Neural progenitor cell (in vitro differentiated cells): ENCODE data around the gene FAM234A. TPM values are rescaled to one million over a fixed set of nuclear protein-coding genes. Genes with fewer than 3 reads are reported as not detected.

Experiments
- DNase-seq: peaks from one replicate; pipeline ENCODE4 v3.0.0-alpha.2; 2016; ENCODE audit warnings: low spot score
- H2AFZ ChIP-seq: fragments of 200-600 bp; sonication (generic); replicated peaks from 2 replicates; pipeline ENCODE4 v1.6.1; 2016; ENCODE audit warnings: antibody characterized with exemption
- H3F3A ChIP-seq: fragments of 200-600 bp; sonication (generic); 2 replicates; pipeline ENCODE4 v1.6.1; 2016; ENCODE audit warnings: antibody characterized with exemption, low read depth
- H3K27ac ChIP-seq: fragments of 200-600 bp; sonication (generic); 2 replicates; pipeline ENCODE4 v1.5.1; 2016; ENCODE audit warnings: mild to moderate bottlenecking
- H3K27me3 ChIP-seq: fragments of 200-600 bp; sonication (generic); 2 replicates; pipeline ENCODE4 v1.6.1; 2016; ENCODE audit warnings: mild to moderate bottlenecking, moderate library complexity
- H3K36me3 ChIP-seq: fragments of 200-600 bp; sonication (generic); 2 replicates; pipeline ENCODE4 v1.5.1; 2016
- H3K4me1 ChIP-seq: fragments of 200-600 bp; sonication (generic); 2 replicates; pipeline ENCODE4 v1.6.1; 2016; ENCODE audit warnings: mixed run types
- H3K4me2 ChIP-seq: fragments of 200-600 bp; sonication (generic); 2 replicates; pipeline ENCODE4 v1.6.1; 2016
- H3K4me3 ChIP-seq: fragments of 200-600 bp; sonication (generic); 2 replicates; pipeline ENCODE4 v1.5.1; 2016
- H3K79me2 ChIP-seq: fragments of 200-600 bp; sonication (generic); 2 replicates; pipeline ENCODE4 v1.6.1; 2016; ENCODE audit warnings: low read depth
- H3K9ac ChIP-seq: fragments of 200-600 bp; sonication (generic); 2 replicates; pipeline ENCODE4 v1.6.1; 2016
- H3K9me3 ChIP-seq: fragments of 200-600 bp; sonication (generic); 2 replicates; pipeline ENCODE4 v1.5.1; 2016; ENCODE audit warnings: low read depth
- H4K20me1 ChIP-seq: fragments of 200-600 bp; sonication (generic); 2 replicates; pipeline ENCODE4 v1.6.1; 2016; ENCODE audit warnings: low read depth
- H3K27ac Mint-ChIP-seq: 3 replicates; pipeline ENCODE4 v1.8.0; 2021; ENCODE audit warnings: mixed read lengths
- H3K27me3 Mint-ChIP-seq: 2 replicates; pipeline ENCODE4 v1.8.0; 2022; ENCODE audit warnings: low read depth, mild to moderate bottlenecking, inconsistent platforms, moderate library complexity, mixed read lengths; ENCODE audit not compliant: insufficient read depth
- H3K36me3 Mint-ChIP-seq: 3 replicates; pipeline ENCODE4 v1.8.0; 2021; ENCODE audit warnings: mixed read lengths
- H3K4me1 Mint-ChIP-seq: 3 replicates; pipeline ENCODE4 v1.8.0; 2021; ENCODE audit warnings: mixed read lengths
- H3K4me3 Mint-ChIP-seq: 3 replicates; pipeline ENCODE4 v1.8.0; 2021; ENCODE audit warnings: mild to moderate bottlenecking, moderate library complexity, mixed read lengths
- H3K9me3 Mint-ChIP-seq: 3 replicates; pipeline ENCODE4 v1.8.0; 2020; ENCODE audit warnings: mixed read lengths
- EZH2 ChIP-seq: fragments of 200-600 bp; sonication (generic); IDR thresholded peaks from 2 replicates; pipeline ENCODE4 v1.6.1; 2017; ENCODE audit warnings: antibody characterized with exemption, mild to moderate bottlenecking, moderate library complexity
- EZH2phosphoT487 ChIP-seq: fragments of 200-600 bp; sonication (generic); IDR thresholded peaks from 2 replicates; pipeline ENCODE4 v1.6.1; 2017; ENCODE audit warnings: antibody characterized with exemption
- total RNA-seq: library from RNA; depleted of rRNA; stranded (reverse); fragments of >200 nt; gene quantifications from 2 replicates; pipeline ENCODE4 v1.2.3, GENCODE V29; 2015; ENCODE audit warnings: low replicate concordance
- TF ChIP-seq, protein P1 (sequence below): fragments of 200-600 bp; sonication (generic); IDR thresholded peaks from 2 replicates; pipeline ENCODE4 v1.5.1; 2017; ENCODE audit warnings: antibody characterized with exemption, mild to moderate bottlenecking

The FAM234A gene
- total RNA-seq, 1 donor from 2014 or later, result 115 TPM

DNA sequence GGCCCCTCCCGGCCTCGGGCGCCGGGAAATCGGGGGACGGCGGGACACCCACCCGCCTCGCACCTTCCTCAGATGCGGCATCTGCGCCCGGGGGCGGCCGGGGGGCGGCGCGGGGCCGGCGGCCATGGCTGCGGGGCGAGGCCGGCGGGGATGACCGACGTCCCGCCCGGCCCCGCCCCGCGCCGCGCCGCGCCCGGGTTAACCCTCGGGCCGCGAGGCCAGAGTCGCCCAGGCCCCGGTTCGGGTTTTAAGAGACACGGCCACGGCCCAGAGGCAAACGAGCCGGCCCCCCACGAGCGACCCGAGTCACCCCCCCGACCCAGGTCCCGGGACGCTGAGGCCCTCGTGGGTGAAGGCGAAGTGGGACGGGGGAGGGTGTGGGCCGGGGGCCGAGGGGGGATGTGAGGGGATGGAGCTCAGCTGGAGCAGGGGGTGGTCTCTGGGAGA lies 41.2 kb downstream of the FAM234A start, which contains the start of gene RGS11:
RGS11 (minus strand) TSS at position 159 of the 447 bp plus-strand sequence; CDS start at position 126, 33 bp downstream.
- Histone ChIP-seq H3K27ac (no peak within 1 kb of the TSS), H3K27me3 (peaks cover 76% of the 10 kb centered on the region), H3K36me3 (no peaks in the 10 kb centered on the region), H3K4me1 (peaks cover 12% of the 10 kb centered on the region), H2AFZ (peak within 1 kb of the TSS; percentile 76), H3F3A (peaks cover 18% of the 10 kb centered on the region), H3K9ac (no peak within 1 kb of the TSS), H3K79me2 (no peaks in the 10 kb centered on the region), H4K20me1 (peaks cover 5% of the 10 kb centered on the region), H3K9me3 (no peaks in the 10 kb centered on the region), H3K4me3 (peak within 1 kb of the TSS; percentile 53), H3K4me2 (peak within 1 kb of the TSS; percentile 92)
- DNase-seq, result no peak
- Mint-ChIP-seq H3K9me3 (no peaks in the 10 kb centered on the region), H3K4me1 (peaks cover 3% of the 10 kb centered on the region), H3K27ac (no peak within 1 kb of the TSS), H3K27me3 (peaks cover 26% of the 10 kb centered on the region), H3K36me3 (no peaks in the 10 kb centered on the region), H3K4me3 (peak within 1 kb of the TSS; percentile 80)
- TF ChIP-seq EZH2phosphoT487 (no peak), EZH2 (peak; percentile 46)
- TF ChIP-seq, protein P1, sequence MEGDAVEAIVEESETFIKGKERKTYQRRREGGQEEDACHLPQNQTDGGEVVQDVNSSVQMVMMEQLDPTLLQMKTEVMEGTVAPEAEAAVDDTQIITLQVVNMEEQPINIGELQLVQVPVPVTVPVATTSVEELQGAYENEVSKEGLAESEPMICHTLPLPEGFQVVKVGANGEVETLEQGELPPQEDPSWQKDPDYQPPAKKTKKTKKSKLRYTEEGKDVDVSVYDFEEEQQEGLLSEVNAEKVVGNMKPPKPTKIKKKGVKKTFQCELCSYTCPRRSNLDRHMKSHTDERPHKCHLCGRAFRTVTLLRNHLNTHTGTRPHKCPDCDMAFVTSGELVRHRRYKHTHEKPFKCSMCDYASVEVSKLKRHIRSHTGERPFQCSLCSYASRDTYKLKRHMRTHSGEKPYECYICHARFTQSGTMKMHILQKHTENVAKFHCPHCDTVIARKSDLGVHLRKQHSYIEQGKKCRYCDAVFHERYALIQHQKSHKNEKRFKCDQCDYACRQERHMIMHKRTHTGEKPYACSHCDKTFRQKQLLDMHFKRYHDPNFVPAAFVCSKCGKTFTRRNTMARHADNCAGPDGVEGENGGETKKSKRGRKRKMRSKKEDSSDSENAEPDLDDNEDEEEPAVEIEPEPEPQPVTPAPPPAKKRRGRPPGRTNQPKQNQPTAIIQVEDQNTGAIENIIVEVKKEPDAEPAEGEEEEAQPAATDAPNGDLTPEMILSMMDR, result no peak

DNA sequence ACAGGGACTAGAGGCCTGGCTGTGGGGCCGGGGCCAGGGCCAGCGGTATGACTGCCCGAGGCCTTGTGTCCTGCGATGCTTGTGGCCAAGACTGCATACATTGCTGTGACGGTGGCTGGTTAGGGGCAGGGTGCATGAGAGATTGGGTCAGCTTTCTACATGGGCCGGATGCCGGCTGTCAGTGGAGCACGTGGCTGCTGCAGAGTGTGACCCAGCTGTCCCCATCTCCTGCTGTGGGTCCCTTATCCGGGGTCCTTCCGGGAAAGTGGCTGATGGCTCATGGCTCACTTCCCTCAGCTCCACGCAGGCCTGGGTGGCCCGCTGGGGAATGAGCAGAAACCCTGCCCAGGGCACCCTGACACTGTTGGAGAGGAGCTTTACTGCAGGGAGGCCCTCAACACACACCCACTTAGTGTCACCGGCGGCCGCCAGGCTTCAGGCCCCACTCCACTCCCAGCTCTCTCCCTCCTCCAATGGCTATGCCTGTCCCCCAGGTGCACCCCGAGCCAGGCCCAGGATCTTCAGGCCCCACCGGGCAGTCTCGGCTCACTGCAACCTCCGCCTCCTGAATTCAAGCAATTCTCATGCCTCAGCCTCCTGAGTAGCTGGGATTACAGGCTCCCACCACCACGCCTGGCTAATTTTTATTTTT lies 41.9 kb downstream of the FAM234A start:
- no peaks in the 10 kb centered on the region for H3K36me3 ChIP-seq
- no peak overlapping the region for H3K4me3 ChIP-seq
- H3K4me2 ChIP-seq, result no peak overlapping the region
- no peak overlapping the region for H3K27ac ChIP-seq
- TF ChIP-seq EZH2, result no peak
- TF ChIP-seq EZH2phosphoT487, result no peak
- TF ChIP-seq, protein P1, result no peak
- peaks cover 18% of the 10 kb centered on the region for H3K4me1 ChIP-seq
- peaks cover 3% of the 10 kb centered on the region for H3K4me1 Mint-ChIP-seq
- H3K9me3 ChIP-seq, result no peaks in the 10 kb centered on the region
- peak overlapping the region; percentile 80 for H3K4me3 Mint-ChIP-seq
- H3K36me3 Mint-ChIP-seq, result no peaks in the 10 kb centered on the region
- no peak overlapping the region for H3K27ac Mint-ChIP-seq
- H3K27me3 ChIP-seq, result peaks cover 83% of the 10 kb centered on the region
- H3K79me2 ChIP-seq, result no peaks in the 10 kb centered on the region
- no peak for DNase-seq
- H2AFZ ChIP-seq, result no peak overlapping the region
- no peaks in the 10 kb centered on the region for H3K9me3 Mint-ChIP-seq
- H3K9ac ChIP-seq, result no peak overlapping the region
- H3K27me3 Mint-ChIP-seq, result peaks cover 28% of the 10 kb centered on the region
- H4K20me1 ChIP-seq, result peaks cover 5% of the 10 kb centered on the region
- peaks cover 18% of the 10 kb centered on the region for H3F3A ChIP-seq

DNA sequence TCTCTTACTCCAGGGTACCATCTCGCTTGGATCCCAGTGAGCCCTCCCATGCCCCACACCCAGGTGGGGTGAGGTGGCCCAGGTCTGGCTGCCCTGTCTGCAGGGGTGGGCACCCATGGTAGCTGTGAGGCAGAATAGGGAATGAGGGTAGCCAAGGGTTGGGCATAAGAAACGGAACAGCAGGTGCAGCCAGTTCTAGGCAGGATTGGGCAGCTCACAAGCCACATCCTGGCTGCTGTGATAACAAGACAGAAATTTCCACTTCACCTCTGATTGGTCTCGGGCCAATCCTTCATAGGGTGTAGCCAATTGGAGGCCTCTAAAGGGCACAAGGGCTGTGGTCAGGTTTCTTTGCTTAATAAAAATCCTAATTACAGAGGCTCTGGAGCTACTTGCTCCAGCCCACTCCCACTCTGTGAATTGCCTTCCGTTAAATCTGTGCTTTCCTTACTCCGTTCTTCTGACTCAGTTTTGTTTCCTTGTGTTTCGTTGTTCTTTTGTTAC lies 44.3 kb downstream of the FAM234A start:
- H3K9me3 ChIP-seq, result no peaks in the 10 kb centered on the region
- H3K4me1 ChIP-seq, result peaks cover 18% of the 10 kb centered on the region
- peak; percentile 49 for DNase-seq
- peaks cover 84% of the 10 kb centered on the region for H3K27me3 ChIP-seq
- no peaks in the 10 kb centered on the region for H3K79me2 ChIP-seq
- H3K4me1 Mint-ChIP-seq, result peaks cover 3% of the 10 kb centered on the region
- H4K20me1 ChIP-seq, result peaks cover 11% of the 10 kb centered on the region
- H3K27ac Mint-ChIP-seq, result no peak overlapping the region
- no peak overlapping the region for H3K9ac ChIP-seq
- no peak for TF ChIP-seq EZH2phosphoT487
- no peak for TF ChIP-seq EZH2
- TF ChIP-seq, protein P1, result no peak
- H3F3A ChIP-seq, result peaks cover 18% of the 10 kb centered on the region
- no peak overlapping the region for H2AFZ ChIP-seq
- no peaks in the 10 kb centered on the region for H3K9me3 Mint-ChIP-seq
- H3K4me2 ChIP-seq, result no peak overlapping the region
- H3K27me3 Mint-ChIP-seq, result peaks cover 23% of the 10 kb centered on the region
- H3K36me3 Mint-ChIP-seq, result no peaks in the 10 kb centered on the region
- no peaks in the 10 kb centered on the region for H3K36me3 ChIP-seq
- H3K4me3 ChIP-seq, result no peak overlapping the region
- no peak overlapping the region for H3K4me3 Mint-ChIP-seq
- no peak overlapping the region for H3K27ac ChIP-seq
